Measurements from ENCODE around the gene TMEM63C. TPM values are rescaled to one million over a fixed set of nuclear protein-coding genes. Genes with fewer than 3 reads are reported as not detected.

TMEM63C gene
- total RNA-seq, 1 donor from 2014 or later: 0.63 TPM

- intact Hi-C loops (cut with micrococcal nuclease): no loop called here
- no peak overlapping the region for H3K27ac ChIP-seq (replicated peaks)
- TF ChIP-seq, protein P1, sequence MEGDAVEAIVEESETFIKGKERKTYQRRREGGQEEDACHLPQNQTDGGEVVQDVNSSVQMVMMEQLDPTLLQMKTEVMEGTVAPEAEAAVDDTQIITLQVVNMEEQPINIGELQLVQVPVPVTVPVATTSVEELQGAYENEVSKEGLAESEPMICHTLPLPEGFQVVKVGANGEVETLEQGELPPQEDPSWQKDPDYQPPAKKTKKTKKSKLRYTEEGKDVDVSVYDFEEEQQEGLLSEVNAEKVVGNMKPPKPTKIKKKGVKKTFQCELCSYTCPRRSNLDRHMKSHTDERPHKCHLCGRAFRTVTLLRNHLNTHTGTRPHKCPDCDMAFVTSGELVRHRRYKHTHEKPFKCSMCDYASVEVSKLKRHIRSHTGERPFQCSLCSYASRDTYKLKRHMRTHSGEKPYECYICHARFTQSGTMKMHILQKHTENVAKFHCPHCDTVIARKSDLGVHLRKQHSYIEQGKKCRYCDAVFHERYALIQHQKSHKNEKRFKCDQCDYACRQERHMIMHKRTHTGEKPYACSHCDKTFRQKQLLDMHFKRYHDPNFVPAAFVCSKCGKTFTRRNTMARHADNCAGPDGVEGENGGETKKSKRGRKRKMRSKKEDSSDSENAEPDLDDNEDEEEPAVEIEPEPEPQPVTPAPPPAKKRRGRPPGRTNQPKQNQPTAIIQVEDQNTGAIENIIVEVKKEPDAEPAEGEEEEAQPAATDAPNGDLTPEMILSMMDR (IDR thresholded peaks at IDR 0.05; ENCODE audit: borderline replicate concordance): no peak
- H3K27me3 ChIP-seq (ENCODE audit: low read depth): no peaks in the 10 kb centered on the region
- peaks cover 57% of the 10 kb centered on the region for H3K36me3 ChIP-seq
- H3K4me1 ChIP-seq: peaks cover 12% of the 10 kb centered on the region
- no peak for DNase-seq
- H3K4me3 ChIP-seq: no peak overlapping the region
- H3K9me3 ChIP-seq (replicated peaks): no peaks in the 10 kb centered on the region
Measured at GRCh38 chr14:77303417-77304156, 122.0 kb downstream of the TMEM63C start.

DNA sequence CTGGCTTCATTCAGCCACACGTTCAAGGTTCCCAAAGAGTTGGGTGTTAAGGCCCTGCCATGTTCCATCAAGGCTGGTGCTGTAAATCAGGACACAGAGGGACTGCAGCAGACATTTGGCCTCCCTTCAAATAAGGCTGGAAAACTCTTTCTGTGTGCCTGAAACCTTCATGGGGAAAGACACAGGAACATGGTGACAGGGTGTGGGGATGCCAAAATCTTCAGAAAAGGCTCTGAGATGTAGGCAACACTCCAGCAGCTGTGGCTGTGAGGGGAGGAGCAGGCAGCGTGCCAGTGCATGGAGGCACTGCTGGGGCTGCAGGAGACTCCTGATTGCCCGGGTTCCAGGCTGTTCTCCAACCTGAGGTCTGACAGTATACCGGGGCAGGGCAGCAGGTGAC lies 124.1 kb downstream of the TMEM63C start:
- no peak overlapping the region for H3K4me3 ChIP-seq
- no peak for DNase-seq
- peaks cover 8% of the 10 kb centered on the region for H3K4me1 ChIP-seq
- no peak overlapping the region for H3K27ac ChIP-seq (replicated peaks)
- H3K9me3 ChIP-seq (replicated peaks): no peaks in the 10 kb centered on the region
- no peaks in the 10 kb centered on the region for H3K27me3 ChIP-seq (ENCODE audit: low read depth)
- TF ChIP-seq, protein P1 (IDR thresholded peaks at IDR 0.05; ENCODE audit: borderline replicate concordance): no peak
- intact Hi-C loops (cut with micrococcal nuclease): no loop called here
- peaks cover 44% of the 10 kb centered on the region for H3K36me3 ChIP-seq

DNA sequence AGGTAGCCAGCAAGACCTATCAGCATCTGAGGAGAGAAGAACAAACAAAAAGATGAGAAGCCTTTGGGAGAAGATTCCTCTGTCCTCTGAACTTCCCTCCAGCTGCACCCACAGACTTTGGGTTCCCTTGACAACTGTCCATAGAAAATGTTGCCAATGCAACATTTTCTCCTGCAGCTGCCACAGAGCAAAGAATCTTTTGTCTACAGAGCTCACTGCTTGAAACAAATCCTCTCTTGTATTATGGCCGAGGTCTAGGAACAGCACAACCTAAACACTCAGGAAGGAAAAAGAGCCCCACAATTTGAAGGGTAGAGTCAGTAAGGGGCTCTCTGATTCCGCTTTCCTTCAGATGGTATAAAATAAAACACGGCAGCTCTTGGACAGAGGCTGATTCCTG lies 124.8 kb downstream of the TMEM63C start:
- Histone ChIP-seq H3K4me1 (peaks cover 4% of the 10 kb centered on the region), H3K9me3 (replicated peaks) (no peaks in the 10 kb centered on the region), H3K36me3 (peaks cover 44% of the 10 kb centered on the region), H3K27me3 (ENCODE audit: low read depth) (no peaks in the 10 kb centered on the region), H3K4me3 (no peak overlapping the region), H3K27ac (replicated peaks) (peak overlapping the region; percentile 4)
- DNase-seq: no peak
- intact Hi-C loops (cut with micrococcal nuclease): no loop called here
- TF ChIP-seq, protein P1 (IDR thresholded peaks at IDR 0.05; ENCODE audit: borderline replicate concordance): no peak

DNA sequence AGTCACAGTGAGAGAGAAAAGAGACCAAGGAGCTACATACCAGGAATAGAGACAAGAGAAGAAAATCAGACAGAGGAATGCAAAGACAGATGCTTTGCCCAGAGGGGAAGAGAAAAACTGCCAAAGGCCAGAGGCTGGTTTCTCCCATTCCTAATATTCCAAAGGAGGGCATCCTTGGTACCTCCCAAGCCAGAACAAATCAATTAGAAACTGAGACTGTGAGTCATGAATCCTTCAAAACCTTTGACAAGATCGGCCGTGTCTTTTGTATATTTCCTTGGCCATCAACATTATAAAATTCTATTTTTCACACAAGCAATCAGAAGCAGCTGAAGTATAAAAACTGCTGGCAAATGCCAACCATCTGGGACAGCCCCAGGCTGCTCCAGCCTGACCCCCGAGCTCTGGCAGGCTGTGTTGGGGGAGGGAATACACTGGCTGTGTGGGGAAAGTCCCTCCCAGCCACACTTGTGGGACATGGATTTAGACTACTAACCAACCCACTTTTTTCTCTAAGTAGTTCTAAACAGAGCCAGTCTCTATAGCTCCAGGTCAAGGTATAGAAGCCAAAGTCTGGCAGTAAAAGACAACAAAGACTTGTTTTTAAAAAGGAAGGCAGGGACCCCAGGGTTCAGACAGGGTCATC lies 125.4 kb downstream of the TMEM63C start:
- no peaks in the 10 kb centered on the region for H3K27me3 ChIP-seq (ENCODE audit: low read depth)
- TF ChIP-seq, protein P1 (IDR thresholded peaks at IDR 0.05; ENCODE audit: borderline replicate concordance): no peak
- peaks cover 44% of the 10 kb centered on the region for H3K36me3 ChIP-seq
- no peak overlapping the region for H3K4me3 ChIP-seq
- H3K27ac ChIP-seq (replicated peaks): peak overlapping the region; percentile 3
- no peaks in the 10 kb centered on the region for H3K4me1 ChIP-seq
- intact Hi-C loops (cut with micrococcal nuclease): no loop called here
- no peaks in the 10 kb centered on the region for H3K9me3 ChIP-seq (replicated peaks)
- DNase-seq: no peak

Small RNAs within 50 kb of the gene (microRNA-seq; reads per million reads assigned to microRNA genes)
- not detected for gene MIR1260A

Other genes with a start within 250 kb of the TMEM63C start
- gene IRF2BPL, start 153.1 kb upstream of the TMEM63C start, total RNA-seq: 35.5 TPM
- 70.3 TPM for gene CIPC, start 83.5 kb upstream of the TMEM63C start, total RNA-seq
- gene ZDHHC22, start 40.0 kb upstream of the TMEM63C start, total RNA-seq: not detected
- gene NGB, start 89.4 kb downstream of the TMEM63C start, total RNA-seq: not detected
- 13.4 TPM for gene POMT2, start 139.1 kb downstream of the TMEM63C start, total RNA-seq
- gene GSTZ1, start 139.2 kb downstream of the TMEM63C start, total RNA-seq: 14.7 TPM
- gene TMED8, start 195.3 kb downstream of the TMEM63C start, total RNA-seq: 5.4 TPM
- gene SAMD15, start 195.6 kb downstream of the TMEM63C start, total RNA-seq: 0.08 TPM
- 0.14 TPM for gene NOXRED1, start 241.7 kb downstream of the TMEM63C start, total RNA-seq